OCI-LY1 (cell line): ENCODE data around the gene ATP6V1A.
A peak's percentile ranks its signal among the peaks of the same experiment; 100 is the strongest.

ENCODE experiments used
- H2AFZ ChIP-seq: fragments of 200-600 bp; sonication (generic), shearing (Covaris generic); 2 replicates; pipeline ENCODE4 v1.6.0; 2014; ENCODE audit warnings: antibody characterized with exemption, mild to moderate bottlenecking, low read length
- H3F3A ChIP-seq: fragments of 200-600 bp; sonication (generic), shearing (Covaris generic); 2 replicates; pipeline ENCODE4 v1.6.0; 2014; ENCODE audit warnings: mild to moderate bottlenecking, antibody characterized with exemption, low read length, moderate library complexity; ENCODE audit not compliant: insufficient read depth
- H3K27ac ChIP-seq: fragments of 200-600 bp; sonication (generic); 2 replicates; pipeline ENCODE4 v1.5.1; 2014; ENCODE audit warnings: low read length, mixed run types, mild to moderate bottlenecking, low read depth; ENCODE audit not compliant: poor library complexity, severe bottlenecking
- H3K27me3 ChIP-seq: fragments of 200-600 bp; sonication (generic); 2 replicates; pipeline ENCODE4 v1.6.0; 2014; ENCODE audit warnings: antibody characterized with exemption, mild to moderate bottlenecking, low read length, moderate library complexity; ENCODE audit not compliant: insufficient read depth
- H3K36me3 ChIP-seq: fragments of 200-600 bp; sonication (generic); 2 replicates; pipeline ENCODE4 v1.6.1; 2014; ENCODE audit warnings: mild to moderate bottlenecking, antibody characterized with exemption, low read length, moderate library complexity, mixed read lengths; ENCODE audit not compliant: insufficient read depth
- H3K4me1 ChIP-seq: fragments of 200-600 bp; sonication (generic); 2 replicates; pipeline ENCODE4 v1.5.1; 2014; ENCODE audit warnings: mild to moderate bottlenecking, low read length, moderate library complexity; ENCODE audit not compliant: insufficient read depth, severe bottlenecking
- H3K4me2 ChIP-seq: fragments of 200-600 bp; sonication (generic), shearing (Covaris generic); 2 replicates; pipeline ENCODE4 v1.6.1; 2014; ENCODE audit warnings: low read length
- H3K4me3 ChIP-seq: fragments of 200-600 bp; sonication (generic); 2 replicates; pipeline ENCODE4 v1.5.1; 2014; ENCODE audit warnings: low read length, low read depth, mild to moderate bottlenecking, mixed read lengths; ENCODE audit not compliant: poor library complexity, severe bottlenecking
- H3K79me2 ChIP-seq: fragments of 200-600 bp; shearing (Covaris generic); 2 replicates; pipeline ENCODE4 v1.6.1; 2016; ENCODE audit warnings: mixed run types, low read length, mixed read lengths; ENCODE audit not compliant: insufficient read depth
- H3K9ac ChIP-seq: fragments of 200-600 bp; sonication (generic), shearing (Covaris generic); 2 replicates; pipeline ENCODE4 v1.6.1; 2014; ENCODE audit warnings: mild to moderate bottlenecking, low read length, mixed read lengths
- H3K9me2 ChIP-seq: fragments of 200-600 bp; sonication (generic), shearing (Covaris generic); 2 replicates; pipeline ENCODE4 v1.6.1; 2014; ENCODE audit warnings: low read depth, mild to moderate bottlenecking, low read length, mixed read lengths
- H3K9me3 ChIP-seq: fragments of 200-600 bp; shearing (Covaris generic); 2 replicates; pipeline ENCODE4 v1.6.1; 2014; ENCODE audit warnings: low read length, mixed read lengths
- H4K20me1 ChIP-seq: fragments of 200-600 bp; sonication (generic), shearing (Covaris generic); 2 replicates; pipeline ENCODE4 v1.6.0; 2016; ENCODE audit warnings: mild to moderate bottlenecking, low read length; ENCODE audit not compliant: insufficient read depth
- EZH2 ChIP-seq: fragments of 200-600 bp; sonication (generic), shearing (Covaris generic); IDR thresholded peaks from 2 replicates; pipeline ENCODE4 v1.8.0; 2017; ENCODE audit warnings: borderline replicate concordance, mixed run types, mild to moderate bottlenecking, antibody characterized with exemption, low read length, moderate library complexity, mixed read lengths
- TF ChIP-seq, protein P1 (sequence below): fragments of 200-600 bp; sonication (generic), shearing (Covaris generic); IDR thresholded peaks from 2 replicates; pipeline ENCODE4 v1.5.1; 2017; ENCODE audit warnings: mild to moderate bottlenecking, antibody characterized with exemption, low read length, moderate library complexity, mixed read lengths

The ATP6V1A gene

GRCh38 chr3:113698956-113699355 lies 47.9 kb upstream of the ATP6V1A start:
- peaks cover 37% of the 10 kb centered on the region for H3K4me1 ChIP-seq
- H3K27me3 ChIP-seq = no peaks in the 10 kb centered on the region
- no peaks in the 10 kb centered on the region for H3K36me3 ChIP-seq
- no peaks in the 10 kb centered on the region for H3K79me2 ChIP-seq
- no peaks in the 10 kb centered on the region for H3K9me2 ChIP-seq
- no peak overlapping the region for H2AFZ ChIP-seq
- H3K9ac ChIP-seq = peak overlapping the region; percentile 39; the same call in 1 of the 2 replicates
- peak overlapping the region; percentile 50 for H3K4me3 ChIP-seq
- no peaks in the 10 kb centered on the region for H3F3A ChIP-seq
- no peaks in the 10 kb centered on the region for H4K20me1 ChIP-seq
- no peak for TF ChIP-seq EZH2
- TF ChIP-seq, protein P1, sequence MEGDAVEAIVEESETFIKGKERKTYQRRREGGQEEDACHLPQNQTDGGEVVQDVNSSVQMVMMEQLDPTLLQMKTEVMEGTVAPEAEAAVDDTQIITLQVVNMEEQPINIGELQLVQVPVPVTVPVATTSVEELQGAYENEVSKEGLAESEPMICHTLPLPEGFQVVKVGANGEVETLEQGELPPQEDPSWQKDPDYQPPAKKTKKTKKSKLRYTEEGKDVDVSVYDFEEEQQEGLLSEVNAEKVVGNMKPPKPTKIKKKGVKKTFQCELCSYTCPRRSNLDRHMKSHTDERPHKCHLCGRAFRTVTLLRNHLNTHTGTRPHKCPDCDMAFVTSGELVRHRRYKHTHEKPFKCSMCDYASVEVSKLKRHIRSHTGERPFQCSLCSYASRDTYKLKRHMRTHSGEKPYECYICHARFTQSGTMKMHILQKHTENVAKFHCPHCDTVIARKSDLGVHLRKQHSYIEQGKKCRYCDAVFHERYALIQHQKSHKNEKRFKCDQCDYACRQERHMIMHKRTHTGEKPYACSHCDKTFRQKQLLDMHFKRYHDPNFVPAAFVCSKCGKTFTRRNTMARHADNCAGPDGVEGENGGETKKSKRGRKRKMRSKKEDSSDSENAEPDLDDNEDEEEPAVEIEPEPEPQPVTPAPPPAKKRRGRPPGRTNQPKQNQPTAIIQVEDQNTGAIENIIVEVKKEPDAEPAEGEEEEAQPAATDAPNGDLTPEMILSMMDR = no peak
- H3K27ac ChIP-seq = no peak overlapping the region
- peak overlapping the region; percentile 97 for H3K4me2 ChIP-seq
- no peaks in the 10 kb centered on the region for H3K9me3 ChIP-seq

DNA sequence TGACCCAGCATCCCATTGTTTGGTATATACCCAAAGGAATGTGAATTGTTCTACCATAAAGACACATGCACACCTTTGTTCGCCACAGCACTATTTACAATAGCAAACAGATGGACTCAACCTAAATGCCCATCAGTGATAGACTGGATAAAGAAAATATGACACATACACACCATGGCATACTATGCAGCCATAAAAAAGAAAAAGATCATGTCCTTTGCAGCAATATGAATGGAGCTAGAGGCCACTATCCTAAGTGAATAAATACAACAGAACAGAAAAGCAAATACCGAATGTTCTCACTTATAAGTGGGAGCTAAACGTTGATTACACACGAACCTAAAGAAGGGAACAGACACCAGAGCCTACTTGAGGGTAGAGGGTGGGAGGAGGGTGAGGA lies 39.0 kb upstream of the ATP6V1A start:
- no peak overlapping the region for H3K9ac ChIP-seq
- H3K9me2 ChIP-seq = no peaks in the 10 kb centered on the region
- H3K4me3 ChIP-seq = no peak overlapping the region
- H4K20me1 ChIP-seq = no peaks in the 10 kb centered on the region
- no peak overlapping the region for H3K4me2 ChIP-seq
- H3K27ac ChIP-seq = no peak overlapping the region
- no peaks in the 10 kb centered on the region for H3F3A ChIP-seq
- no peaks in the 10 kb centered on the region for H3K4me1 ChIP-seq
- no peaks in the 10 kb centered on the region; the same call in 1 of the 2 replicates for H3K27me3 ChIP-seq
- no peaks in the 10 kb centered on the region for H3K9me3 ChIP-seq
- no peaks in the 10 kb centered on the region for H3K79me2 ChIP-seq
- TF ChIP-seq, protein P1 = no peak
- TF ChIP-seq EZH2 = no peak
- no peaks in the 10 kb centered on the region for H3K36me3 ChIP-seq
- no peak overlapping the region for H2AFZ ChIP-seq

- H3K4me1 ChIP-seq = no peaks in the 10 kb centered on the region
- H4K20me1 ChIP-seq = no peaks in the 10 kb centered on the region
- H3K4me3 ChIP-seq = no peak overlapping the region
- no peaks in the 10 kb centered on the region for H3K9me2 ChIP-seq
- no peak overlapping the region for H2AFZ ChIP-seq
- no peaks in the 10 kb centered on the region for H3K9me3 ChIP-seq
- peaks cover 8% of the 10 kb centered on the region for H3K36me3 ChIP-seq
- no peaks in the 10 kb centered on the region; the same call in 1 of the 2 replicates for H3K27me3 ChIP-seq
- no peaks in the 10 kb centered on the region for H3F3A ChIP-seq
- H3K9ac ChIP-seq = no peak overlapping the region
- no peak overlapping the region for H3K4me2 ChIP-seq
- no peak for TF ChIP-seq EZH2
- TF ChIP-seq, protein P1 = no peak
- H3K79me2 ChIP-seq = no peaks in the 10 kb centered on the region
- no peak overlapping the region for H3K27ac ChIP-seq
These were observed 34.7 kb upstream of the ATP6V1A start for GRCh38 chr3:113712129-113712528.
